Gastrocnemius medialis (tissue), 4 donors: Measurements from ENCODE around the gene SHISA6.

Source experiments
- CTCF ChIP-seq, 5 experiments: fragments of 450-650 bp in 3 of 5; fragments of 200-600 bp in 2 of 5; sonication (generic) in 2 of 5; IDR thresholded peaks in 4 of 5; conservative IDR thresholded peaks in 1 of 5; 1 replicate in 4 of 5; 2 replicates in 1 of 5; pipeline ENCODE4 v1.5.1; 2016 to 2019; ENCODE audit warnings: antibody characterized with exemption in 5 of 5, mild to moderate bottlenecking in 3 of 5, moderate library complexity in 3 of 5
- POLR2A ChIP-seq, 2 donors: fragments of 450-650 bp; IDR thresholded peaks; one replicate each; pipeline ENCODE4 v1.6.1; 2017; ENCODE audit warnings: antibody characterized with exemption in 2 of 2, mild to moderate bottlenecking in 2 of 2, moderate library complexity in 2 of 2

- TF ChIP-seq CTCF (IDR thresholded peaks at IDR 0.05 in 4 of 5, conservative IDR thresholded peaks at IDR 0.05 in 1 of 5) (no peak), POLR2A (IDR thresholded peaks at IDR 0.05) (no peak)
These were observed 37.9 kb downstream of the SHISA6 start for GRCh38 chr17:11278992-11279270.
